ENCODE measurements around the gene CD24.
"Not testable (repeated sequence)": the region's sequence is repeated elsewhere in the genome, so short reads cannot be mapped to it uniquely, and the experiment has no call there.

The CD24 gene, protein sequence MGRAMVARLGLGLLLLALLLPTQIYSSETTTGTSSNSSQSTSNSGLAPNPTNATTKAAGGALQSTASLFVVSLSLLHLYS

DNA sequence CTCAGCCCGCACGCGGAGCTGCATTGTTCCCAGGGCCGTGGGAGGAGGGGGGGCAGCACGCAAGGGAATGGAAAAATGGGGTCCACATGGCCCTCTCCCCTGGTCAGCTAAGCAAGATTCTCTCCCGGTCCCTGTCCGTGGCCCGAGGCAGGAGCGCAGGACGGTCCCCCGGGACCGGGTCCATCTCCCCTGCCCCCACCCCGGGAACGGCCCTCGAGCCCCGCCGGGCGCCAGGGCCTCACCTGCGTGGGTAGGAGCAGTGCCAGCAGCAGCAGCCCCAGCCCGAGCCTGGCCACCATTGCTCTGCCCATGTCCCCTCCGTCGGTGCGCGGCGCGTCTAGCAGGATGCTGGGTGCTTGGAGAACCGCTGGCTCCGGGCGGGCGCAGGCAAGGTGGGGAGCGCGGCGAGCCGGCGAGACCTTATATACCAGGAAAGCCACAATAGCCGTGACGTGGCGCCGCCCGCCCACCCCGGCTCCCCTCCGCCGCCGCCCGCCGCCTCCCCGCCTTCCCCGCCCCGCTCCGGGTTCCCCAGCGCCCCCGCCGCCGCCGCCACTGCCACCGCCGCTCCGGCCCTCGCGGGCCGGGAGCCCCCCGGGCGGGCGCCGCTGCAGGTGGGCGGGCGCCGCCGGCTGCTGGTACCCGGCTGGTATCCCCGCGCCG is at the start of gene CD24:
CD24 (minus strand) TSS at position 394 of the 663 bp plus-strand sequence; CDS start at position 311, 83 bp downstream.
- peak; percentile 5 for DNase-seq

DNA sequence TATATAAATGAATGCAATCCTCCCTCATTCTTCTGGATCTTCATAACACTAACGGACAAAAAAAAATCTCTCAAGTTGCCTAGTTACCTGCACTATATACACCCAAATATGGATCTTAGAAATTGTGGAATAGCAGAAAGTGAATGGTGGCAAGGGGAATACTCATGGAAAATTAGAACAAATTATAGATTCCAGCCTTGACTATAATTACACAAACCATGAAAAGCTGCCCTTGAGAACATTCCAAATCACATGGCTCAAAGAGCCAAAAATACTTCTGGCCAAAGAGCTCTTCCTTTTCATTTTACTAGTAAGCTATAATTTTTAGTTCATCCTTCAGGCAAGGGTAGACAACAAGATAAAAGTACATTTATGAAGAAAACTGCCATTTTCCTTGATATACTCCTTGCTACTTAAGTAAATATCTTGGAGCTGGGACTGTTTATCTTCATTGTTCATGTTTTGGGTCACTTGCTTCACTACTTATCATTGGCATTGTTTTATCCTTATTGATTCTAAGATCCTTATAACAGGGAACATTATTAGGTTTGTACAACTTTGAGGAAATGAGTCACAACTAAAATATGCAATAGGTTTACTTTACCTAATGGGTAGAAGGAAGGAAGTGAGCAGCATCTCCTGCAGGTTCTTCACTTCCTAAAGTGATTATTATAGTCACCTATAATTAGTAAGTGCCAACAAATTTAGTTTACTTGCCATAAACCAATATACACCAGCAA is 47.1 kb upstream of the CD24 start:
- DNase-seq = no peak

DNA sequence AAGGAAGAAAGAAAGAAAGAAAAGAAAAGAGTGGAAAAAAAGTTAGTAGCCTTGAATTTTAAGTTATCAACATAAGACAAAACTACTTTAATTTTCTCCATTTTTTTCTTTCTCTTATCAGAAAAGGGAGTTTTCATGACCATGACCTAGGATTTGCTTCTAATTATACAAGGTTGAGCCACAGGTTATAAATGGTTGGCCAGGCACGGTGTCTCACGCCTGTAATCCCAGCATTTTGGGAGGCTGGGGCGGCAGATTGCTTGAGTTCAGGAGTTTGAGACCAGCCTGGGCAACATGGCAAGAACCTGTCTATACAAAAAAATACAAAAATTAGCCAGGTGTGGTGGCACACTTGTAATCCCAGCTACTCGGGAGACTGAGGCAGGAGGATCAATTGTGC is 45.7 kb upstream of the CD24 start:
- DNase-seq = no peak

DNA sequence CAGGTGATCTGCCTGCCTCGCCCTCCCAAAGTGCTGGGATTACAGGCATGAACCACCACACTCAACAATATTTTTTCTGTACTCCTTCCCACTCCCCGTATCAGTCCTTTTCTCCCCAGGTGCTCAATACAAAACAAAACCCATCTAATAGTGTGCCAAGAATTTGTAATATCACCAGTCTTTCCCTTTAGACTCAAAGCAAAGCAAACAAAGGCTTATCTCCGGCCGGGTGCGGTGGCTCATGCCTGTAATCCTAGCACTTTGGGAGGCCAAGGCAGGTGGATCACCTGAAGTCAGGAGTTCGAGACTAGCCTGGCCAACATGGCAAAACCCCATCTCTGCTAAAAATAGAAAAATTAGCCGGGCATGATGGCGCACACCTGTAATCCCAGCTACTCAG is 45.1 kb upstream of the CD24 start:
- DNase-seq = not testable (repeated sequence)

DNA sequence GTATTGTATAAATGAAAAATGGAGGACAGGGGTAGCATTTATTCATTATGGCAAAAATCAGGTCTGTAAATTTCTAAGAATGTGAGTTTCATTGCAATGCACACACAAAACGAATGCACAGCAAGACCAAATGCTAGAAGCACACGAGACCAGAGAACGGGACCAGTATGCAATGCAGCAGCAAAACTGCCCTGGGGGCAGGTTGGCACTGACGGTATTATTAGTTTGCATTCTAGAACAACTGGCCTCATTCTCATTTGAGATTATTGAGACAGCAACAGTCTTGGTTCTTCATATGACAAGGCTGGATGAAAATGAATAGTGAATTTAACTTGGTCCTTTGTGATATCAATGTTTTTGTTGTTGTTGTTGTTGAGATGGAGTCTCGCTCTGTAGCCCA is 44.5 kb upstream of the CD24 start:
- DNase-seq = no peak

DNA sequence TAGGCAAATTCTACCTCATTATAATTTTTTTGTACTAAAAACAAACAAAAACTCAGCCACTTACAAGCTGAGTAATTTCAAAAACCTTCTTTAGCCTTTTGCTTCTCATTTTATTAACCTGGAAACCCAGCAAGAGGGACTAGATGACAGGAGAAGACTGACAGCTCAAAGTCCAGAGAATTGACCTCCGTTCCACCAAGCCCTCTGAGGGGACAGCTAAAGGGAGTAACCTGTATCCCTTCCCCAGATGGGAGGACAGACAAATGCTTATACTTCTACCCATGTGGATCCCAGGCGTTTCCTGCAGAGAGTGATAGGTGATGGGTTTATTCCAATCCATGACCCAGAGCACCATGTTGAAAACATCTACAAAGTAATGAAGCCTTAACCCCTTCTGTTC is 35.0 kb upstream of the CD24 start:
- DNase-seq = no peak

DNA sequence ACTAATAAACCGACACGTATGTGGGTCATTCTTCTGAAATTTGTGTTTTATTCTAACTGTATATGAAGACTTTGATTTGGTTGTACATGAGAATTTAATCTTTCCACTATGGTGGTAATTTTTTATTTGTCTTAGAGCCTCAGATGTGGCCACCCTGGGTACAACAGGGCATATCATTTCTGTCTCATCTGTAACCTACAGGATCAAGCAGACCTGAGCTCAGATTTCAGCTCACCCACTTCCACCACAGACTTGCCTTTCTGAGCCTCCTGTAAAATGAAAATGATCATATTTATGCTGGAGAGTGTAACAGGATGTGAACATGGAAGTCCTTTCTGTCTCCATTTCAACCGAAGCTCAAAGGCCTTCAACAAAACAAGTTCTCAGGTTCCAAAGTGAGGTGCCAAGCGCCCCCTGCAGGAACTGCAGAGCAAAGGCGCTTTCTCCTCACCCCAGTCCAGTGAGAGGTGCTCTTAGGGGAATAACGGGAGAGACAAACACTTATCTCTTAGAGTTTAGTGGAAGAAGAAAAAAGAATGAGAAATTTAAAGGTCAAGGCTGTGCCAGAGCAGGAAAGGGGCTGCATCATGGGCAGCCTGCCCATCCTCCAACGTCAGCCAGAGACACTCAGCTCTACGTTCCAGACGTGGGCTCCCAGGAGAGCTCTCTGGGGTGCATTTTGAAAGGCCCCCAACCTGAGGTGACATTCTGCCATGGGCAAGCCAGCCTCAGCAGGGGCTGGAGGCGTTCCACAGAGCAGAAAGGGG is 23.0 kb upstream of the CD24 start:
- peak; percentile 70 for DNase-seq

DNA sequence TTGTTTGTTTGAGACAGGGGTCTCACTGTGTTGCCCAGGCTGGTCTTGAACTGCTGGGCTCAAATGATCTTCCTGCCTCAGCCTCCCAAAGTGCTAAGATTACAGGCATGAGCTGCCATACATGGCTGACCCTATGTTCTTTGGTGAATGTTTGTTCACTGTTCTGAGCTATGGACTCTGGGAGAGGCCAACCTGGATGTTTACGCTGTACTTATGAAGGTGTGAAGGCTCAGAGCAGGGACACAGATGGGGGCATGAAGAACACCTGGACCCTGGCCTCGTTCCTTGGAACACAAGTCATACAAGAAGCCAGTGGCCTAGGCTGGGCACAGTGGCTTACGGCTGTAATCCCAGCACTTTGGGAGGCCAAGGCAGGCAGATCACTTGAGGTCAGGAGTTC is 21.1 kb upstream of the CD24 start:
- DNase-seq = no peak

DNA sequence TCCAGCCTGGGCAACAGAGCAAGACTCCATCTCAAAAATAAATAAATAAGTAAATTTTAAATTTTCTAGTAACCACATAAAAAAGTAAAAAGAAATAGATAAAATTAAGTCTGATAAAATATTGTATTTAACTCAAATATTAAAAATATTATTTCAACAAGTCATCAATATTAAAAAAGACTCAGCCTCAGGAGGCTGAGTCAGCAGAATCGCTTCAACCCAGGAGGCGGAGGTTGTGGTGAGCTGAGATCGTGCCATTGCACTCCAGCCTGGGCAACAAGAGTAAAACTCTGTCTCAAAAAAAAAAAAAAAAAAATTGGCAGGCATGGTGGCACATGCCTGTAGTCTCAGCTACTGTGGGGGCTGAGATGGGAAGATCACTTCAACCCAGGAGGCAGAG is 15.2 kb upstream of the CD24 start:
- not testable (repeated sequence) for DNase-seq

DNA sequence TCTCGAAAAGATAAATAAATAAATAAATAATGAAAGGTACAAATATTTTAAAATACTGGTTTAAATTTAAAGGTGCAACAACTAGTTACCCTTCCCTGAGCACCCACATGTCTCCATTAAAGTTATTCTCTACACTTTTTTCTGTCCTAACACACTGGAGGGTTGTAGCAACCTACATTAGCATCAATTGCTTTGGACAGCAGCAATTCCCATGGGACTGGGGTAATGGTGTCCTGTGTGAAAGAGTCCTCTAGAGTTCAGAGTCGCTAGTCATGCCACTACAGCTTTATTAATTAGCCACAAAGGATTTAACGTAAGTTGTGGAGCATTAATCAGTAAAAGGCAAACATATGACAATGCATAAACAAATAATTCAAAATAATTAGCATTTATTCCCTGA is 14.1 kb upstream of the CD24 start:
- DNase-seq = no peak

DNA sequence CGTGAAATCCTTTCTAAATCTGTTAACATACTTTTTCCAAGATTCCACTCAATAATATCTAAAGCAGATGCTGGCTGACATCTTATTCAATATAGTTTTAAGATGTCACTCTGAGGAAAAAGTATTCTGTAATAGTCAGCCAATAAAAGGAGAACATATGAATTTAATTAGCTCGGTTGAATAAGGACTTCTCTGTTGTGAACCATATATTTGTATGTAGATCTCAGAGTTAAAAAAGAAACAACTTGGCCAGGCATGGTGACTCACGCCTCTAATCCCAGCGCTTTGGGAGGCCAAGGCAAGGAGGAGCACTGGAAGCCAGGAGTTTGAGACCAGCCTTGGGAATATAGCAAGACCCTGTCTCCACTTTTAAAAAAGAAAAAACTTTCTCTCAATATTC is 7.4 kb upstream of the CD24 start:
- DNase-seq = no peak

DNA sequence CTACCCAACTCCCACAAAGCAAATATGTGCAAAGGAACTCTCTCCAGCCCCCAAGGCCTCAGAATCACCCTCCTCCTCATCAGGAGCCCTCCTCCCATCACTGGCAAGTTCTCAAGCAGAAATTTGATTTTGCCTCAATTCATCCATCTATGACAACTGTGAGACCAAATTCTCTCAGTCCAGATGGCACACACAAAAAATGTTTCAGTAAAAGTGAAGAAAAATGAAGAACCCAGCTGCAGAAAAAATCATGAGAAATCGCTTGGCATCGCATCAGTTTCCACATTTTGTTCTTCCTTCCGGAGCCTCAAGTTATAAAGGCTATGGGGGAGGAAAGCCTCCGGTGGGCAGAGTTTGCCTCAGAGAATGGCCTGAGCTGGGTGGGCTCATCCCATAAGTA is 6.4 kb upstream of the CD24 start:
- no peak for DNase-seq

DNA sequence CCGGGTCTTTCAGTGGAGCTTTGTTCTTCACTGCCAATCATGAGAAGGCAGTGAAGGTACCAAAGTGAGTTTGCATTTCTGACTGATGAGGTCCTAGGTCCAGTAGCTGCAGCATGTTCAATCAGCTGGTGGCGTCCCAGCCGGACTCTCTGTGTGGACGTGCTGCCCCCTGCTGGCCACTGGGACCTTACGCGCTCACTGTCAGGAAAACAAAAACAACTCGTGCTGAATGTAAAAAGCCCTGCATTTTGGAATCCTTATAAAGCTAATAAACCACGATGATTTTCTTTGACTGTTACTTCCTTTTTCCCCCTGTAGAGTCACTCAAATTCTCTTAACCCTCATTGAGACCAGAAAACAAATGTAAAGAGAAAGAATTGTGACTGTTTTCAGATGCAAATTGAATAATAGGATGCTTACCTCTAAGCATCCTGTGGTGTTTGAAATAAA is 4.9 kb upstream of the CD24 start:
- peak; percentile 83 for DNase-seq

DNA sequence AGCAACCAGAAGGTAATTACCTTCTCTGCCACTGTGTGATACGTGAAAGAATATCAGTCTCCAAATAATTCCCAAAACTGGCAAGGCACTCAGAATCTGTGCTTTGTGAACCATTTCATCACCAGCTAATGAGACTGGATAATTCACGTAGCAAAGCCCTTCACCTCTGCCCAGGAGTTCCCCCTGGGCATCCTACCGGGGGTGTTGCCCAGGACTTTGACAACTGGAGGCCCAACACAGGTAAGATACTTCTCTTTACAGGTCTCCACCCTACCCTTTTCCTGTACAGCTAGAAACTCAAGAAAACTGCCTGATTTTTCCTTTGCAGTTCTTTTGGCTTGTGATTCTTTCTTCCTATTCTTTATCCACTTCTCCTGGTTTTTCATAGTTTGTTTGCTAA is 2.7 kb upstream of the CD24 start:
- DNase-seq = no peak

DNA sequence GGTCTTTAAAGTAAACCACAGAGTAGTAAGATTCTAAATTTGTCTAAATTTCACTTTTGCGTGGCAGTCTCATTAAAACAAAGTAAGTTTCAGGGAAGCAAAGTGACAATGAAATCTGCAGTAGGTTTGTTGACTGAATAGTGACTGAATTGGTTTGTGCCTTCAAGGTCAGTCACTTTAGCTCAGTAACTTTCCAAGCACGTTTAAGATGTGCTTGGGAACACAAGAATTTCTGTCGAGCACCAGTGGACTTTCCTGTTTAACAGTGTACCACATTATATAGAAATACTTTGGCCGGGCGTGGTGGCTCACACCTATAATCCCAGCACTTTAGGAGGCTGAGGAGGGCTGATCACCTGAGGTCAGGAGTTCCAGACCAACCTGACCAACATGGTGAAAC is 1.7 kb upstream of the CD24 start:
- DNase-seq = no peak

DNA sequence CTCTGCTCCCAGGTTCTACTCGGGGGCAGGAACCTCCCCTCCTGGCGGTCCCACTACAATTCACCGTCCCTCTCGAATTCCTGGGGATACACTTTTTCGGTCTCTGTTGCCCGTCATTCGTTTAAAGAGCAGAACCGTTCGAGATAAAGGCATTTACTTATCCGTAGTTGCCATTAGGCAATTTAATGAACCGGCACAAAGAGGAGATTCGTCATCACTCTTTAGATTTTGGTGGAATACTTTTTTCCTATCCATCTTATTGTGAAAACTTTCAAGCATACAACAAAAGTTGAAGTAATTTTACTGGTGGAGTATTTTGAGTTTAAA is 1.2 kb upstream of the CD24 start:
- no peak for DNase-seq

DNA sequence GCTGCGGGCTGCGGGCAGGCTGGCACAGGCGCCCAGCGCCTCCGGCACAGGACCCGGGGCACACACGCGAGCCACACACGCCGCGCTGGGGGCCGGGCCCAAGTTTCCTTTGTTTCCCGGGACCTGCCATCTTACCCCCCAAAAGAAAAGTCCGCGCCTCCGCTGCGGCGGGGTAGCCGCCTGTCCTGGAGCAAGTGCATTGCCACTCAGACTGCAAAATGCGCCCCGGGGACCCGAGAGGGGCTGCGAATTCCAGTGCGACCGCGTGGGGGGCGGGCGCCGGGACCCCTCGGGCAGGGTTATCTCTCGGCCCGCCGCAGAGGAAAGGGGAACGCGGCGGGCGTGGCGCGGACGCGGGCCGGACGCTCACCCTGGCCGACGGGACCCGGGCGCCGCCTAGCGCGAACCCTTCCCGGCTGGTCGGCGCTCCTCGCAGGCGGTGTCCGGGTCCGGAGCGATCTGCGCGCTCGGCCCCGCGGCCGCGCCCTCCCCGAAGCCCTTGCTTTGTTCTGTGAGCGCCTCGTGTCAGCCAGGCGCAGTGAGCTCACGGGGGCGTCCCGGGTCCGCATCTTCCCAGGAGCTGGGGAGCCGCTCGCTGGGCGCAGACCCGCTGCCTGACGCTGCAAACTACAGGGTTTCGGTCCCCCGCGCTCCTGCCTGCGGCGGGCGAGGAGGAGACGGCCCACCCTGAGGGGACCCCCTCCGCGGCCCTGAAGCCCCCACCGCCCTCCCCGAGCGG is 639 bp upstream of the CD24 start:
- DNase-seq = peak; percentile 20

DNA sequence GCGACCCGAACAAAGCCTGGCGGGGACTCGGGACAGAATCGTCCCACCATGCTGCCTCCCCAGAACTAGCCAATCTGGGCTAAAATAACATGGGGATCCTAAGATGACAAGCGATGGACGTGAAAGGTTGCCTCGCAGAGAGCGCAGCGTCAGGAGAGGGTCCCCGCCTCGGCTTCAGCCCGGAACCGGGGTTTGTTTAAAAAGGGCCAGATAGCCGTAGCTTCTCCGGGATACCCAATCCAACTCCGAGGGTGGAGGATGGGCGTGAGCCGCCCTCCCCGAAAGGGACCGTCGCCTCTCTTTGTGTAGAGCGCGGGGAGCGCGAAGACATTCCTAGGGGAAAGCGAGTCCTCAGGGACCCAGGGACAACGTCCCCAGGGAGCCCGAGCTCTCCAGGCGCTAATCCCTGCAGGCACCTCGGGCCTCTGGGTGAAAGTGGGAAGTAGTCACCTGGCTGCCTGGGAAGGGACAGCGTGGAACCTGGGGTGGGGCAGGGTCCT is 643 bp downstream of the CD24 start:
- DNase-seq = no peak

DNA sequence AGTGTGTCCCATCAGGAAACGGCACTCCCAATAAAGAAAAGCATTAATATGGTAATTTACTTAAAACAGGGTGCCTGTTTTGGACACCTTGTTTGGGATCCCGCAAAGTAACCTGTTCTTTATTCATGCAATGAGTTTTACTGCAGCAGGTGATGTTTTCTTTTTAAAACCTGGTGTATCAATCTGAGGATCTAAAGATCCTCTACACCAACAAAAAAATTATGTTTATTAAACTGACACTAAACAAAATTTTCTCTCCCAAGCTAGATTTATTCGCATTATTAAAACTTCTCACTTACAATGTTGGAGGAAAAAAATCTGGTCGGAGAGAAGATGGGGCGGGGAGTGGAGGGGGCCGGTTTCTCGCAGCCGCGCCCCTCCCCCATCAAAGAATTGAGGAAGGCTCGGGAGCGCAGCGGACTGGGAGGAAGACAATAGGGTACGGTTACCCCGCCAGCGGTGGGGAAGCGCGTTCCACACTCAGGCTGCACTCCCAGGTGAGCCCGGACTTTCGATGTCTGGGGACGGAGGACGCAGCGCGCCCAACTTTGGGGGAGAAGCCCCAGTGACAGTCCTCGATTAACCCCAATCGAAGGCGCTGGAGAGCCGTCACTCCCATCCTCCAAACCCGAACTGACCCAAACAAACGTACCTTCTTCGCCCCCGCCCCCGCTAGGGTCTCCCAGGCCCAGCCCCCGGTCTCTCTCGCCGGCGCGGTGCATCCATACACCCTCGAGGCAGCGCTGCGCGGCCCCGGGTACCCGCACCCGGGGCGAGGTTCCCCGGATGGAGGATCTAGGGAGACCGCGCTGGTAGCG is 1.3 kb downstream of the CD24 start:
- no peak for DNase-seq

DNA sequence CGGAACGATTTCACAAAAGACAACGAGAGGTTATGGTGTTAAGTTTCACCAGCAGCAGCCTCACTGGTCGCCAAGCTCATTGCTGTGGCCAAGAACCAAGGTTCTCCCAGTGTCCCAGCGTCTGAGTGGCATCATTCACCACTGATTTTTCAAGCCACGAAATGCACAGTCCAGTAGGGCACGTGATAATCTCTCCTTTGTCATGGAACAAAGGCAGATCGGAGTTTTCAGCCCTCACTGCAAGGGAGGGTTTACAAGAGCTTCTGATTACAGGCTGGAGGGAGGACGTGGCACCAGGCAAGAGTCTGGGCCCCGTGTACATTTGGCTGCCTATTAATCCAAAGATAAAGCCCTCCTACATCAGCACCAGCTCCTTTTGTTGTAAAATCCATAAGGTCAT is 2.0 kb downstream of the CD24 start:
- no peak for DNase-seq

DNA sequence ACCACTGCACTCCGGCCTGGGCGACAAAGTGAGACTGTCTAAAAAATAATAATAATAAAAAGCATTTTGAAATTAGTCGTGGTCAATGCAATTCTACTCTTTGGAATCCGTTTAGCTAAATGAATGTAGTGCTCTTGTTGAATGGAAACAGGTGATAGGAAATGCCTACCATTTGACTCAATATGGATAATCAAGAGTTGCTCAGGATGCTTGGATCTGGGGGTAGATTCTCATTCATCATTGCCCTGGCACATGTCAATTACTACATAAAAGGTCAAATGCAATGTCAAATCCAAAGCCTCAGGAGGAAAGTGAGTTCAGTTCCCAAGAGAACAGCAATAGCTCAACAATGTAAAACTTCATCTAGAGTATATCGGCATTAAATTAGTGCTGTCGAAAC is 3.8 kb downstream of the CD24 start:
- not testable (repeated sequence) for DNase-seq

DNA sequence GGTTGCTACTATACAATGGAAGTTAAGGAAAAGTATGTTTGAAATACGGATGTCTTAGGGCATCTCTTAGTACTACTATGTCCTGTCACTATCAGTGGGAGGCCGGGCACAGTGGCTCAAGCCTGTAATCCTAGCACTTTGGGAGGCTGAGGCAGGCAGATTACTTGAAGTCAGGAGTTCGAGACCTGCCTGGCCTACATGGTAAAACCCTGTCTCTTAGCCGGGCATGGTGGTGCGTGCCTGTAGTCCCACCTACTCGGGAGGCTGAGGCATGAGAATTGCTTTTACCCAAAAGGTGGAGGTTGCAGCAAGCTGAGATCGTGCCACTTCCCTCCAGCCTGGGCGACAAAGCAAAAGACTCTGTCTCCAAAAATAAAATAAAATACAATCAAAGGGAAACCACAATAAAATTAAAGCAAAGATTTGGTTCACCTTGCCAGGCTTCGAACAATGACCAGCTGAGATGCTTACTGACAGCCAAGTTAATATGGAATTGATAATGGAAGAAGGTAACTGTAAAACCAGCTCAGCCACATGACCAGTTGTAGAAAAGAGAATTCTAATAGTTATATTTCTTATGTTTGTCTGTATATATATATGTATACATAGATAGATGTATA is 6.5 kb downstream of the CD24 start:
- DNase-seq = no peak

Measured in activated CD4-positive, alpha-beta T cell treated with anti-CD3 and anti-CD28 coated beads, Interleukin-10, Interleukin-2, amounts not matched to agents 100 ng/mL and 50 ng/mL, durations not matched to agents 16 hours and 8 hours (primary cell).